ENCODE results near the gene LNPEP. TPM values are rescaled to one million over a fixed set of nuclear protein-coding genes. Genes with fewer than 3 reads are reported as not detected.

Gene LNPEP
- total and polyA plus RNA-seq, 2 of the 4 experiments (the other 2 are of a cell fraction): 3.6 to 27.4 TPM

- Histone ChIP-seq H4K91ac (ENCODE audit: insufficient read depth, low read depth, low read length) (no peak overlapping the region), H3K4me1 (ENCODE audit: control insufficient read depth, insufficient read depth, low read length) (peaks cover 3% of the 10 kb centered on the region; the same call in 1 of the 2 replicates), H3K23ac (ENCODE audit: low read depth, low read length) (no peak overlapping the region), H3K4me2 (ENCODE audit: low read depth, low read length) (no peak overlapping the region), H3K9me3 (ENCODE audit: control insufficient read depth, insufficient read depth, low read length) (no peaks in the 10 kb centered on the region), H3K79me1 (ENCODE audit: low read depth in 1 of 2, low read length in 2 of 2) (no peaks in the 10 kb centered on the region; a peak in 1 of 4 replicates), H3K9ac (ENCODE audit: low read depth, low read length) (no peak overlapping the region), H2BK15ac (ENCODE audit: low read depth, low read length) (no peak overlapping the region), H4K8ac (ENCODE audit: low read depth in 2 of 2, low read length in 2 of 2) (no peak overlapping the region), H3K4me3 (ENCODE audit: insufficient read depth, low read depth, low read length) (no peak overlapping the region), H3K27me3 (ENCODE audit: control insufficient read depth, insufficient read depth, low read length) (no peaks in the 10 kb centered on the region), H3K36me3 (ENCODE audit: control insufficient read depth, insufficient read depth, low read length) (no peaks in the 10 kb centered on the region), H3K9me1 (ENCODE audit: insufficient read depth, low read length) (0 out of 2 replicates have a peak, but pooled peaks cover 3% of the 10 kb centered on the region), H3K18ac (ENCODE audit: low read depth, low read length) (no peak overlapping the region), H3K4ac (ENCODE audit: low read depth, low read length) (no peak overlapping the region), H3K56ac (ENCODE audit: extremely low read depth, insufficient read depth, low read length) (no peak overlapping the region), H4K20me1 (ENCODE audit: insufficient read depth, low read length) (no peaks in the 10 kb centered on the region), H4K5ac (ENCODE audit: low read depth, low read length) (no peak overlapping the region), H3K27ac (ENCODE audit: insufficient read depth, low read length) (no peak overlapping the region), H2BK5ac (ENCODE audit: low read depth, low read length, poor library complexity, severe bottlenecking) (no peak overlapping the region), H2AK9ac (replicated peaks; ENCODE audit: low read depth, low read length, poor library complexity) (no peak overlapping the region), H2BK120ac (ENCODE audit: low read depth, low read length) (no peak overlapping the region), H2AK5ac (ENCODE audit: low read depth, low read length) (no peak overlapping the region), H3K14ac (replicated peaks; ENCODE audit: low read depth, low read length) (no peak overlapping the region), H2BK20ac (ENCODE audit: low read depth, low read length) (no peak overlapping the region), H2AFZ (replicated peaks; ENCODE audit: low read length, poor library complexity) (no peak overlapping the region)
- ATAC-seq (ENCODE audit: low read depth): no peak
- TF ChIP-seq CTCF (conservative IDR thresholded peaks at IDR 0.05; ENCODE audit: low read depth, low read length): no peak
- dilution Hi-C loops (cut with HindIII; ENCODE audit: low sequenced_read_pairs, unreplicated experiment) (no loop called here), intact Hi-C loops (cut with micrococcal nuclease) (no loop called here), in situ Hi-C loops (cut with MboI; ENCODE audit: low sequenced_read_pairs) (no loop called here)
- POLR2A ChIA-PET (ENCODE audit: unreplicated experiment): no interaction called here
- no peak for DNase-seq
- CTCF ChIA-PET: no interaction called here
- no CpG with 5 or more reads among the region's 3 CpGs for WGBS, 2 experiments (ENCODE audit: extremely low coverage in 2 of 2, insufficient read length in 1 of 2)
- BruUV-seq (replicated peaks): no TSS peak
These were observed 64.5 kb downstream of the LNPEP start for GRCh38 chr5:97000391-97000790.
